Stomach (tissue), 9 donors: Measurements from ENCODE around the gene INVS. TPM values are rescaled to one million over a fixed set of nuclear protein-coding genes. Genes with fewer than 3 reads are reported as not detected.
A peak's percentile ranks its signal among the peaks of the same experiment; 100 is the strongest.

Experiments used
- DNase-seq, 2 donors: peaks; one replicate each; pipeline versions ENCODE4 v3.0.0 to v3.0.0-alpha.2; 2013 to 2019
- H3K27ac ChIP-seq, 5 donors: fragments of 200-600 bp in 4 of 5; sonication (generic) in 4 of 5; one replicate each; pipeline ENCODE4 v1.5.1; 2013 to 2019; ENCODE audit warnings: mild to moderate bottlenecking in 1 of 5, moderate library complexity in 1 of 5
- H3K27me3 ChIP-seq, 3 donors: fragments of 200-600 bp; sonication (generic); one replicate each; pipeline ENCODE4 v1.5.1; 2017 to 2019; ENCODE audit warnings: mixed run types in 1 of 3
- H3K36me3 ChIP-seq, 4 donors: fragments of 200-600 bp; sonication (generic); 1 replicate in 3 of 4; 2 replicates in 1 of 4; pipeline ENCODE4 v1.5.1; 2016 to 2019
- H3K4me1 ChIP-seq, 4 donors: fragments of 200-600 bp; sonication (generic); one replicate each; pipeline ENCODE4 v1.5.1; 2016 to 2019
- H3K4me3 ChIP-seq, 4 donors: fragments of 200-600 bp; sonication (generic) in 3 of 4; one replicate each; pipeline ENCODE4 v1.5.1; 2016 to 2019; ENCODE audit warnings: mild to moderate bottlenecking in 1 of 4
- H3K9me3 ChIP-seq, 4 donors: fragments of 200-600 bp; sonication (generic); one replicate each; pipeline ENCODE4 v1.5.1; 2016 to 2019
- CTCF ChIP-seq, 7 experiments: fragments of 450-650 bp in 4 of 7; fragments of 200-600 bp in 3 of 7; sonication (generic) in 3 of 7; IDR thresholded peaks; one replicate each; pipeline ENCODE4 v1.5.1; 2016 to 2019; ENCODE audit warnings: antibody characterized with exemption in 7 of 7, control low read depth in 2 of 7, mild to moderate bottlenecking in 1 of 7
- EP300 ChIP-seq: sonication (generic); formaldehyde crosslinking; IDR thresholded peaks from one replicate; pipeline ENCODE4 v1.6.1; 2017; ENCODE audit warnings: antibody characterized with exemption
- POLR2A ChIP-seq, 4 donors: fragments of 450-650 bp; IDR thresholded peaks; one replicate each; pipeline ENCODE4 v1.6.1; 2016; ENCODE audit warnings: antibody characterized with exemption in 4 of 4, control low read depth in 2 of 4, mild to moderate bottlenecking in 1 of 4, moderate library complexity in 1 of 4
- POLR2AphosphoS5 ChIP-seq, 3 donors: sonication (generic); formaldehyde crosslinking; IDR thresholded peaks; one replicate each; pipeline ENCODE4 v1.6.1; 2016; ENCODE audit warnings: antibody characterized with exemption in 3 of 3
- WGBS, 5 donors: extraction: QIAGEN DNeasy Blood & Tissue Kit in 3 of 5; methylation state at CpG; one replicate each; pipeline versions ENCODE4 v1.1.5 to v1.1.7; 2013 to 2018; 5-methylcytosine and 5-hydroxymethylcytosine counted together
- intact Hi-C: fragments of 100-400 bp; cut with DNase I; formaldehyde crosslinking; loops from one replicate; pipeline ENCODE4 v1.15.1; 2023; ENCODE audit warnings: low total_unique reads
- polyA plus RNA-seq, 3 donors: library from polyadenylated mRNA; stranded (reverse); fragments of 200-250 nt; gene quantifications; one replicate each; pipeline ENCODE4 v1.2.3, GENCODE V29; 2013
- total RNA-seq, 5 donors: library from RNA; depleted of rRNA; stranded (reverse); fragments of >200 nt; gene quantifications; one replicate each; pipeline versions ENCODE4 v1.1.0 to v1.2.3, GENCODE V29; 2014 to 2016
- donor health status: healthy with polysubstance abuse.
- donor health status: Bipolar disorder and iron deficiency.
- donor health status: healthy.

The INVS gene
- total and polyA plus RNA-seq, 8 donors = 3.1 to 54.5 (median 16.7) TPM

DNA sequence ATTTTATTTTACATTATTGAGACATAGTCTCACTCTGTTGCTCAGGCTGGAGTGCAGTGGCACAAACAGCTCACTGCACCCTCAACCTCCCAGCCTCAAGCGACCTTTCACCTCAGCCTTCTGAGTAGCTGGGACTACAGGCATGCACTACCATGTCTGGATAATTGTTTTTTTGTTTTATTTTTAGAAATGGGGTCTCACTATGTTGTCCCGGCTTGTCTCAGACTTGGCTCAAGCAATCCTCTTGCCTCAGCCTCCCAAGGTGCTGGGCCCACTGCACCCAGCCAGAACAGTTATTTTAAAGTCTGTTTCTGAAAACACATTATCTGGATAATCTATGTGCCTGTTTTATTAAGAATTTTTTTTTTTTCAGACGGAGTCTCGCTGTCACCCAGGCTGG, 191.7 kb downstream of the INVS start:
- intact Hi-C loops = no loop called here
- TF ChIP-seq CTCF (IDR thresholded peaks at IDR 0.05) (no peak), POLR2A (IDR thresholded peaks at IDR 0.05) (no peak), EP300 (no peak), POLR2AphosphoS5 (IDR thresholded peaks at IDR 0.05) (no peak)
- Histone ChIP-seq H3K27me3 (no peaks in the 10 kb centered on the region), H3K27ac (no peak overlapping the region), H3K9me3 (peaks cover 0 to 14% (median 7%) of the 10 kb centered on the region in 4 donors), H3K4me1 (peaks cover 0 to 1% (median 0%) of the 10 kb centered on the region in 4 donors), H3K4me3 (no peak overlapping the region), H3K36me3 (peaks cover 25 to 100% (median 98%) of the 10 kb centered on the region in 4 donors)
- DNase-seq = no peak
- 97 to 98% (median 98%) methylated on average over 4 of the region's 4 CpGs for WGBS, 5 donors

- no peak for TF ChIP-seq CTCF (IDR thresholded peaks at IDR 0.05)
- no peak for TF ChIP-seq POLR2AphosphoS5 (IDR thresholded peaks at IDR 0.05)
- no peak for TF ChIP-seq EP300
- 96 to 98% (median 97%) methylated on average over 12 to 13 of the region's 13 CpGs for WGBS, 5 donors
- intact Hi-C loops = no loop called here
- no peaks in the 10 kb centered on the region for H3K27me3 ChIP-seq
- H3K36me3 ChIP-seq = peaks cover 26 to 100% (median 98%) of the 10 kb centered on the region in 4 donors
- peaks cover 0 to 13% (median 5%) of the 10 kb centered on the region in 4 donors for H3K9me3 ChIP-seq
- H3K27ac ChIP-seq = no peak overlapping the region
- peaks cover 0 to 3% (median 0%) of the 10 kb centered on the region in 4 donors for H3K4me1 ChIP-seq
- DNase-seq = no peak
- no peak overlapping the region for H3K4me3 ChIP-seq
Observed at GRCh38 chr9:100292414-100292813, 193.4 kb downstream of the INVS start.

DNA sequence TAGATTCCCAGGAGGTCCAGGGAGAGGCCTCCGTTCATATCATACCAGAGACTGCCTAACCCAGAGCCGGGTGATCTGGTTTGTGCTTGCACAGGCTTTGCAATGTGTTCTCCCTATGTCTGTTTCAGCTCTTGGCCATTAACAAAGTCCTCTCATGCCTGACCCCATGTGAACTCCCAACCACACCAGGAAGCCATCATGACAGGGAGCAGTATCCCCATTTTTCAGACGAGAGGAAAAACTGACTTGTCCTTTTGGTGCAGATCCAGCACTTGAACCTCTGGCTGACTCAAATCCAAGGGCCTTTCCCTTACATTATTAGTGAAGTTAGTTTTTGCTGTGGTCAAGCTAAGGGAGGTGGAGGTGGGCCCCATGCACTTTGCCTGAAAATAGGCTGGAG, 195.3 kb downstream of the INVS start:
- Histone ChIP-seq H3K4me1 (peaks cover 0 to 3% (median 0%) of the 10 kb centered on the region in 4 donors), H3K4me3 (no peak overlapping the region), H3K27ac (no peak overlapping the region), H3K27me3 (no peaks in the 10 kb centered on the region), H3K9me3 (no peaks in the 10 kb centered on the region), H3K36me3 (peaks cover 39 to 100% (median 95%) of the 10 kb centered on the region in 4 donors)
- WGBS, 5 donors = 70 to 82% (median 79%) methylated on average over 3 of the region's 3 CpGs
- intact Hi-C loops = no loop called here
- TF ChIP-seq POLR2A (IDR thresholded peaks at IDR 0.05) = no peak
- no peak for TF ChIP-seq POLR2AphosphoS5 (IDR thresholded peaks at IDR 0.05)
- TF ChIP-seq CTCF (IDR thresholded peaks at IDR 0.05) = no peak
- no peak for TF ChIP-seq EP300
- DNase-seq = no peak

- Histone ChIP-seq H3K9me3 (no peaks in the 10 kb centered on the region), H3K27ac (no peak overlapping the region), H3K4me1 (peaks cover 0 to 3% (median 0%) of the 10 kb centered on the region in 4 donors), H3K36me3 (peaks cover 39 to 99% (median 95%) of the 10 kb centered on the region in 4 donors), H3K4me3 (no peak overlapping the region), H3K27me3 (no peaks in the 10 kb centered on the region)
- peak in 1 of 2 donors; percentile 34 for DNase-seq
- WGBS, 5 donors = 57 to 73% (median 64%) methylated on average over 6 of the region's 6 CpGs
- intact Hi-C loops = no loop called here
- TF ChIP-seq POLR2A (IDR thresholded peaks at IDR 0.05) (no peak), CTCF (IDR thresholded peaks at IDR 0.05) (no peak), EP300 (no peak), POLR2AphosphoS5 (IDR thresholded peaks at IDR 0.05) (no peak)
Observed at GRCh38 chr9:100294806-100295205, 195.8 kb downstream of the INVS start.
